Body of pancreas (tissue), 4 donors: ENCODE results near the gene CIAO2A.

Experiments
- CTCF ChIP-seq, 7 experiments: fragments of 450-650 bp in 4 of 7; fragments of 200-600 bp in 3 of 7; sonication (generic) in 3 of 7; IDR thresholded peaks; one replicate each; pipeline ENCODE4 v1.5.1; 2016 to 2019; ENCODE audit warnings: antibody characterized with exemption in 7 of 7
- POLR2A ChIP-seq, 3 donors: fragments of 450-650 bp; IDR thresholded peaks; one replicate each; pipeline ENCODE4 v1.6.1; 2016; ENCODE audit warnings: antibody characterized with exemption in 3 of 3, mild to moderate bottlenecking in 2 of 3

- TF ChIP-seq CTCF (IDR thresholded peaks at IDR 0.05) (no peak), POLR2A (IDR thresholded peaks at IDR 0.05) (no peak)
Observed at GRCh38 chr15:64037966-64038365, 55.7 kb downstream of the CIAO2A start.
